RKO (cell line): ENCODE measurements around the gene PWWP2B.
"Not testable (repeated sequence)": the region's sequence is repeated elsewhere in the genome, so short reads cannot be mapped to it uniquely, and the experiment has no call there.

Source experiments
- DNase-seq: peaks from one replicate; pipeline ENCODE4 v3.0.0-alpha.2; 2016; ENCODE audit warnings: low spot score

The PWWP2B gene

DNA sequence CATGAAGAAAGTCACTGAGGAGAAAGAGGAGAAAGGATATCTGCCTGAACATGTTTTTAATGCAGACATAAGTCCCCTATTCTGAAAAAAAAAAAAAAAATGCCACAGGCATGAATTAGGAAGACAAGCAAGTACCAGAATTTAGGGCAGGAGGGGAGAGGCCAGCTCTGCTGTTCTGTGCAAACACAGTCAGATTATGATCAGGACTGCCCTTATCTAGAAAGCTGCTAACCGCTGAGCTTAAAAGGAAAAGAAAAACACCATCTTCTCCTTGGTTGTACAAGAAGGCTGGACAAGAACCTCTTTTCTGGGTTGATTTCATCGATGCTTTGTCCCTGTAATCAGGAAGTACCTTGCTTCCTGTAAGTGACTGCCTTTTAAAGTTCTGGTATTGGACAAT is 15.3 kb upstream of the PWWP2B start:
- DNase-seq, result no peak

- no peak for DNase-seq
Observed at GRCh38 chr10:132382231-132382922, 14.6 kb upstream of the PWWP2B start.

DNA sequence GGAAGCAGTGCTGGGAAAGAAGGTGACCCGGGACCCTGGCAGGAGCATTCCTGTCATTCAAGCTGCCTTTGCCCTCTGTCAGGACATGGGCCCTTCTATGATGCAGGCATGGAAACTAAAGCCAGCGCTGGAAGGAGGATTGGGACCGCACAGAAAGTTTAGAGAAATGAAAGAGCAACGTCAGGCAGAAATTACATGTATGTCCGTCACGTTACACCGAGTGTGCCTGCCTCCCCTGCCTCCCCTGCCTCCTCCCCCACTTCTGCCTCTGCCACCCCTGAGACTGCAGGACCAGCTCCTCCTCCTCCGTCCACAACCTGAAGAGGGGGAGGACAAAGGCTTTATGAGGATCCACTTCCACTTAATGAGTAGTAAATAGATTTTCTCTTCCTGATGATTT is 13.9 kb upstream of the PWWP2B start:
- DNase-seq, result no peak

DNA sequence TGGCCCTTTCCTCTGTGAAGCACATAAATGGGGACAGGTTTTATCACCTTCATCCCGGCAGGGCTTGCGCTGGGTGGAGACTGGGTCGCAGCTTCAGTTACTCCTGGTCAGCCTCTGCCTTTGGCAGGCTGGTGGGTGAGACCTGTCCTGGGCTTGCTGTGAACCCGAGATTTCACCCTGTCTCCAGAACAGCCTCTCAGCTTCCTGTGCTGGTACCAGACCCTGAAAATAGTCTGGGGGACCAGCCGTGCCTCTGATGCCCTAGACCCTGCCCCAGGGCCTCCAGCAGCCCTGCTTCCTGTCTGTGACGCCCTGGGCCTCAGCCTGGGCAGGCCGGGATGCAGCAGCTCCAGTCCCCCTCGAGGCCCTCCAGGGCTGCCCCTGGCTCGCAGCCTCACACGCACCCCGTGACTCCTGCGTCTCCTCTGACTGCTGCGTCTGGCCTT is 13.2 kb upstream of the PWWP2B start:
- no peak for DNase-seq

DNA sequence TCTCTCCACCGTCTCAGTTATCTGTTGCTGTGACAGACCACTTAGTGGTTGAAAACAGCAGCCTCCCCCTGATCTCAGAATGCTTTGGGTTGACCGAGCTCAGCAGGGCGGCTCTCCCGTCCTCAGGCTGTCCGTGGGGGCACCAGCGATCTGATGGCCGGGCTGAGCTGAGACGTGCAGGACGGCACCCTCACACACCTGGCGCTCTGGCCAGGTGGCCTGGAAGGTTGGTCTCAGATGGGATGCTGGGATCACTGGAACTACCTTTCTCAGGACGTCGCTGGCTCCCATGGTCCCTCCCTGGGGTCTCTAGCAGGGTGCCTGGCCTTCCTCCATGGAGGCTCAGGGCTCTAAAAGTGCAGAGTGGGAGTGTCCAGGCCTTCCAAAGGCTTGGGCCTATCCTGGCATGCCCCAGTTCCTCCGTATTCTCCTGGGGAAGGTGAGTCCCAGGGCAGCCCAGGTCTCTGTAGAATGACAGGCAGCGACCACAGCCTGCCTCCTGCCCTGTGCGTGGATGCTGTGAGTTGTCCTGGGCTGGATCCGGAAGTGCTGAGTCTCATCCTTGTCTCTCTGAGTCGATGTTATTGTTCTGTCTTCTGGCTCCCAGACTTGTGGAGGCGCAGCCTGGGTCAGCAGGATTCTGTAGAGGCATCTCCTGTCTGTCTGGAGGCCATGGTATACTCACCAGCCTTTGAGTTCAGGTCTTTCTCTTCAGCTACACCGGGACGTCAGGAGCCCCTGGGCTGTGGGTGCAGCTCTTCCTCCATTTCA is 12.2 kb upstream of the PWWP2B start:
- DNase-seq, result no peak

DNA sequence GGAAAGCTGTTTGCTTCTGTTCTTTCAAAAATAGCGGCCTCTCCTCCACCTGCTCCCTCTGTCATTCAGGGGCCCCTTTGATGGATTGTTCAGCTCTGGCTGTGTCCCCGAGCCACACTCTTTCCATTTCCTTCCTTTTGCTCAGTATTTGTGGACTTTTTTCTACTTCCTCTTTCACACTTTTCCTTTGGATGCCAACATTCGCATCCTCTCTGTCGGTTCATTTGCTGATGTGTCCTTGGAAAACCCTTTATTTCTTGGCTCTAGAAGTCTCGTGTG is 11.7 kb upstream of the PWWP2B start:
- DNase-seq, result no peak

GRCh38 chr10:132385721-132386418 is 11.1 kb upstream of the PWWP2B start:
- DNase-seq, result no peak

DNA sequence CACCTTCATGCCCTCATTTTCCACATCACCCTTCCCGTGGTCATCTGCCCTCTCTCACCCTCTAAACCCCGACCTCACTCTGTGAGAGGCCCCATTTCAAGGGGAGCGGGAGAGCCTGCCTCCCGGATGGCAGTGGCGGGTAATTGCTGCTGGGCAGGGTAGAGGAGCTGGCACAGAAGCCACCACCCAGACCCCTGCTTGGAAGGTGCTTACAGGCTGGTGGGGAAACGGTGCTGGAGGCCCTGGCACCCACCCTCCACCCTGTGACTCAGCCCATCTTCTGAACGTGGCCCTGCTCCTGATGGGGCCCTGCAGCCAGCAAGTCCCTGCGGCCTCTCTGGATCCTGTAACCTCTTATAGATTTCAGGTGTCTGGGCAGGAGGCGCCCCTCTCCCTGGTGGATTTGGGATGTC is 10.6 kb upstream of the PWWP2B start:
- no peak for DNase-seq

GRCh38 chr10:132386896-132387295 is 10.1 kb upstream of the PWWP2B start:
- DNase-seq, result not testable (repeated sequence)

GRCh38 chr10:132387764-132388210 is 9.2 kb upstream of the PWWP2B start:
- no peak for DNase-seq

DNA sequence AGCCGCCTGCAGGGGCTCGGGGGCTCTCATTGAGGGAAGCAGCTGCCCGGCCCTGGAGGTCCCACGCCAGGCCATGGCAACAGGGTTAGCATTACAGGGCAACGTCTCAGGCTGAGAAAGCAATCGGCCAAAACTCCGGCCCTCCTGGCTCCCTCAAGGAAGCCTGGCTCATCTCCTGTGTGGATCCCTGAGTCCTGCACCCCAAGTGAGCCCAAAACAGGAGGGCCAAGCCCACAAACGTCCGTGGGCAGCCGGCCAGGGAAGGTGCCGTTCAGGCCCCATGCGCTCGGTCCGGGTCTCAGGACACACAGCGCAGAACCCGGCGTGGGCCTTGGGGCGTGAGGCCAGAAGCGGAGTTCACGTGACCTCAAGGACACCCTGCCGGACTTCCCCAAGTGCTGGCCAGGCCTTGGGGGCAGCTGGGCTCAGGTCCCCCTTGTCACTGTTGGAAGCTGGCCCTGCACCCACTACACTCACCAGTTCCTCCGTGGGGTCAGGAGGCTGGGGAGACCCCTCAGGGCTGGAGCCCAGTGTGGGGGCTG is 8.0 kb upstream of the PWWP2B start:
- no peak for DNase-seq

- DNase-seq, result no peak
Observed at GRCh38 chr10:132389433-132390169, 7.4 kb upstream of the PWWP2B start.

DNA sequence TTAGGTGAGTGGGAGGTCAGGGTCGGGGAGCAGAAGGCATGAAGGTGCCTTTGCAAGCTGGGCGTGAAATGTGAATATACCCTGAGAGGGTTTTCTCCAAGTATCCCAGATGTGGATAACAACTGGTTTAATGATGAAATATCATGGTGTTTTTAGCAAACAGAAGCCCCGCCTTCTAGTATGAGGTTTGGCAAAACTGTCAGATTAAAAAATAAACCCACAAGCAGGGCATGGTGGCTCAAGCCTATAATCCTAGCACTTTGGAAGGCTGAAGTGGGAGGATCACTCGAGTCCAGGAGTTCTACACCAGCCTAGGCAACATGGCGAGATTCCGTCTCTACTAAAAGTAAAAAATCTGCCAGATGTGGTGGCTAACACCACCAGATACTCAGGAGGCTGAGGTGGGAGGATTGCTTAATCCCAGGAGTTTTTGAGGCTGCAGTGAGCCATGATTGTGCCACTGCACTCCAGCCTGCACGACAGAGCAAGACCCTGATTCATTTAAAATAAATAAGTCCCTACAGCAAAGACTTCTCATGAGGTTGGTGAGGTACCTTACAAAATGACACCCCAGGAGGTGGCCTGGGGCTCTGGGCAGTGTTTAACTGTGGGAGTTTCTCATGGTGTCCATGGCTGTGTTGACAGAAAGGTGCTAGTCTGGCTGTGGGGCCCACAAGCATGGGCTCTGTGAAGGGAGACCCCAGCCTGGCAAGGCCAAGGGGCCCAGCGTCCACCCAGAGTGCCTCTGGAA is 6.7 kb upstream of the PWWP2B start:
- no peak for DNase-seq

- no peak for DNase-seq
Observed at GRCh38 chr10:132390921-132391675, 5.9 kb upstream of the PWWP2B start.

- DNase-seq, result no peak
Observed at GRCh38 chr10:132391676-132392020, 5.4 kb upstream of the PWWP2B start.

GRCh38 chr10:132392184-132392800 is 4.7 kb upstream of the PWWP2B start:
- no peak for DNase-seq

- DNase-seq, result no peak
Observed at GRCh38 chr10:132392811-132393694, 3.9 kb upstream of the PWWP2B start.

DNA sequence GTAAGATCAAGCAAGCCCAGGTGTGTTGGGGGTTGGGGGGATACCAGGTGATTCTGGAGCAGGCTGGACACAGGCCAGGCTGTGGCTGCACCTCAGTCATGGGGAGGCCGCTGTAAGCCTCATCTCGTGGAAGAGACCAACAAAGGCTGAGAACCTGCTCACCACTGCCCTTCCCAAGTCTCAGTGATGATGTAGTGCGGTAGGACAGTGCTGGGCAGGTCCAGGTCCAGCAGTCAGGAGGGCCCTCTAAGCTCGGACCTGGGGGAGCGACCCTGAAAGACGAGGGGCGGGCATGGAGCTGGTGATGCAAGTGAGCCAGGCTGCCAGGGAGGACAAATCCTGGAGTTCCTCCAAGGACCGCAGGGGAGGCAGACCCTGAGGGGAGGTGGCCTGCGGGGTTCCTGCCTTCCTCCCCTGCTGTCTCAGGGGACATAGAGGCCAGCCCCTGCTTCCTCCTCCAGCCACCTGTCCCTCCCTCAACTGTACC is 3.3 kb upstream of the PWWP2B start:
- no peak for DNase-seq

GRCh38 chr10:132394201-132394811 is 2.7 kb upstream of the PWWP2B start:
- no peak for DNase-seq
